ENCODE results near the gene PARVB. TPM values are rescaled to one million over a fixed set of nuclear protein-coding genes. Genes with fewer than 3 reads are reported as not detected.

Gene PARVB
- polyA plus RNA-seq, 1 experiment, result 49.5 TPM

DNA sequence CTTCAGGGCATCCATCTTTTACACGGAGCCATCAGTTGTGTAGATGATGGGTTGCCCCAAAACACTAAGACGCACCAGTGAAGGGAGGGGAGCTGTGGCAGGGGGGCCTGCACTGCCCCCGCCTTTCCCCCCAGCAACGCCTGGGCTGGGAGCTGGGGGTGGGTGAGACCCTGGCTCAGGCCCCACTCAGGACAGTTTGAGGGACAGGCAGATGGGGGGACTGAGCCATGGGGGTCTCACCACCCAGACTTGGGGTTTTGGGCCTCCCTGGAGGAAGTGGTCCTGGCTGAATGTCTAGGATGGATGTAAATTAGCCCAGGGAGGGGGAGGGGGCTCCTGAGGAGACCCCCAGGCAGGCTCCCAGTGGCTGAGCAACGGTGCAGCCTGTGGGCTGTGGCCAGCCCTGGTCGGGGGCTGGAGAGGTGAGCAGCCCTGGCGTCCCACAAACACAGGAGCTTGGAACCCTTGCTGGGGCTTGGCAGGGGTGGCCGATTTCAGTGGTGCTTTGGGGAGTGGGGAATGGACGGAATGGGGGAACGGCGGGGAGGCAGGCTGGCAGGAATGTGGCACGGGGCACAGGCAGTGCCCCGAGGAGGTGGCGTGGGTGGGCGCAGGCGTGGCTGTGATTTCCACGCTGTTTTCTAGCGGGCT lies 6.1 kb downstream of the PARVB start:
- ChIA-PET POLR2A (interaction anchor here (0.6 kb wide), 1 partner anchor 597 kb away, joined by 3 read pairs; no protein-coding TSS in a partner anchor), CTCF (no interaction called here)
- no peak overlapping the region for H3K27ac ChIP-seq (ENCODE audit: low read depth, low read length)

DNA sequence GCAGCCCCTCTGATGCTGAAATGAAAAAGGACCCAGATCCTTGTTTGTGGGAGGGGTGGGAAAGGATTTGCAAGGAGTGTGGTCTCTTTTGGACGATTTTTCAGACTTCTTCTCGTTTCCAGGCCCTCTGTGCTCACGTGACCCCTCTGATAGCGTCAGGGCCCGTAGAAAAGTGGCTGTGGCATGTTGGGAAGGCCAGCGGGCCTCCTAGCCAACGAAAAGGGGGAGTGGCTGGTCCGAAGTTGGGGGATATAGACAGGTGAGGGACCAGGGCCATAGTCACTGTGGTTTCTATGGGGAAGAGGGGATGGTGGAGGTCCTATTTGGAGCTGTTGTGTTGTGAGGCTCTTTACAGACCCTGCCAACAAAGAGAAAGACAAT lies 6.6 kb downstream of the PARVB start:
- no peak overlapping the region for H3K4me3 ChIP-seq (ENCODE audit: low read depth, low read length)
- POLR2A ChIA-PET, result no interaction called here
- H3K27ac ChIP-seq (ENCODE audit: low read depth, low read length), result no peak overlapping the region
- H3K27me3 ChIP-seq (ENCODE audit: control insufficient read depth, insufficient read depth, low read length), result no peaks in the 10 kb centered on the region
- no peak for DNase-seq (ENCODE audit: low read depth, low spot score)
- CTCF ChIA-PET, result no interaction called here
- TF ChIP-seq CTCF (IDR thresholded peaks at IDR 0.05; ENCODE audit: low read depth, low read length), result no peak
- H3K9me3 ChIP-seq (ENCODE audit: control insufficient read depth, insufficient read depth, low read length), result peaks cover 3% of the 10 kb centered on the region

More for the DNA sequence above, 6.1 kb downstream of the PARVB start:
- no peak for DNase-seq (ENCODE audit: low read depth, low spot score)
- no peak for TF ChIP-seq CTCF (IDR thresholded peaks at IDR 0.05; ENCODE audit: low read depth, low read length)
- no peak overlapping the region for H3K4me3 ChIP-seq (ENCODE audit: low read depth, low read length)
- no peaks in the 10 kb centered on the region for H3K27me3 ChIP-seq (ENCODE audit: control insufficient read depth, insufficient read depth, low read length)
- H3K9me3 ChIP-seq (ENCODE audit: control insufficient read depth, insufficient read depth, low read length), result peaks cover 3% of the 10 kb centered on the region

GRCh38 chr22:44031158-44031952 lies 7.3 kb downstream of the PARVB start:
- ChIA-PET CTCF (no interaction called here), POLR2A (no interaction called here)
- no peaks in the 10 kb centered on the region for H3K27me3 ChIP-seq (ENCODE audit: control insufficient read depth, insufficient read depth, low read length)

GRCh38 chr22:44032126-44032730 lies 8.1 kb downstream of the PARVB start:
- Histone ChIP-seq H3K4me3 (ENCODE audit: low read depth, low read length) (no peak overlapping the region), H3K9me3 (ENCODE audit: control insufficient read depth, insufficient read depth, low read length) (peaks cover 3% of the 10 kb centered on the region), H3K27ac (ENCODE audit: low read depth, low read length) (no peak overlapping the region), H3K27me3 (ENCODE audit: control insufficient read depth, insufficient read depth, low read length) (no peaks in the 10 kb centered on the region)
- TF ChIP-seq CTCF (IDR thresholded peaks at IDR 0.05; ENCODE audit: low read depth, low read length), result no peak
- DNase-seq (ENCODE audit: low read depth, low spot score), result no peak
- ChIA-PET POLR2A (no interaction called here), CTCF (interaction anchor here (1.2 to 1.6 kb wide), 2 partner anchors 39 to 50 kb away, joined by 3 to 9 read pairs; no protein-coding TSS in a partner anchor)

More at GRCh38 chr22:44031158-44031952, 7.3 kb downstream of the PARVB start:
- H3K27ac ChIP-seq (ENCODE audit: low read depth, low read length), result no peak overlapping the region
- H3K9me3 ChIP-seq (ENCODE audit: control insufficient read depth, insufficient read depth, low read length), result peaks cover 3% of the 10 kb centered on the region
- no peak for TF ChIP-seq CTCF (IDR thresholded peaks at IDR 0.05; ENCODE audit: low read depth, low read length)
- DNase-seq (ENCODE audit: low read depth, low spot score), result no peak
- no peak overlapping the region for H3K4me3 ChIP-seq (ENCODE audit: low read depth, low read length)

Data from AG04450 (cell line).